SIG-M5 (cell line): ENCODE measurements around the gene CDKN1C.

ENCODE experiments used
- DNase-seq: peaks from one replicate; lab custom pipeline; 2025; lab: John Stamatoyannopoulos, UW

The CDKN1C gene

DNA sequence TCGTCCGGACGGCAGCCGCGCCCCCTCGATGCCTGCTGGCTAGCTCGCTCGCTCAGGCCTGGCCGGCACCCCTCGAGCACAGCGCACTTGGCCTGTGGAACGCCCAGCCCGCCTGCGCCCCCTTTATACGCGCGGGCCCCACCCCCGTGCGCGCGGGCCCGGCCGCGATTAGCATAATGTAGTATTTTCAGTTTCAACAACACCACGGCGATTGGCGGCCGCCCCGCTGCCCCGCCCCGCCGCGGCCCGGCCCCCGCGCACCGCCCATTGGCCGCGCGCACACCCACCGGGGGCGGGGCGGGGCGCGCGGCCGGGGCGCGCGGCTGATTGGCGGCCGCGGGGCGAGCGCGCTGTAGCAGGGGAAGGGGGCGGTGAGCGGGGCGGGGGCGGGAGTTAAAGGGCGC, at the start of gene CDKN1C:
TSS of gene CDKN1C (minus strand) at position 98 of the 404 bp plus-strand sequence. CDS start 319 bp downstream, outside the sequence.
- no peak for DNase-seq

DNA sequence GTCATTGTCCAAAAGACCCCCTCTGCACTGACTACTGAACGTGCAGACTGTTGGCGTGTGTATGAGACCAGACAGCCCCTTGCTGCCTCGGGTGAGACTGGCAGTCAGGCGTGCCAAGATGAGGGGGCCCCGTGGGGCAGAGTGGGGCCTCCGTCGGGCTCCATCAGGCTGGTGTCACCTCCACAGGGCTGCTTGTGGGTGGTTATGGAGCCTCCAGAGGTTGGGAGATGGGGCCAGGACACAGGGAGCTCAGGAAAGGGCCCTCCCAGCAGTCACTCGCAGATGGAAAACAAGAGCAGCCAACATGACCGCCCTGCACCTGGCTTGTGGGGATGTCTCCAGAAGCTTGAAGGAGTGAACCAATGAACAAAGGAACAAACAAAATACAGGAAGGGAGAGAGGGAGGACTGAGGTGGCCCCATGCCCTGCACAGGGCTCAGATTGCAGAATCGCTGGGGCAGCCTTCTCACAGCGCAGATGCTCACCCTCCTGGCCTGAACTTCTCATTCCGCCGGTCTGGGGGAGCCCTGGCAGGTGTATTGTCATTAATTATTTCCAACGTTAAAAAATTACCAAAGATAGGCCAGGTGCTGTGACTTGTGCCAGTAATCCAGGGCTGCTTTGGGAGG, 49.1 kb upstream of the CDKN1C start:
- DNase-seq = no peak

DNA sequence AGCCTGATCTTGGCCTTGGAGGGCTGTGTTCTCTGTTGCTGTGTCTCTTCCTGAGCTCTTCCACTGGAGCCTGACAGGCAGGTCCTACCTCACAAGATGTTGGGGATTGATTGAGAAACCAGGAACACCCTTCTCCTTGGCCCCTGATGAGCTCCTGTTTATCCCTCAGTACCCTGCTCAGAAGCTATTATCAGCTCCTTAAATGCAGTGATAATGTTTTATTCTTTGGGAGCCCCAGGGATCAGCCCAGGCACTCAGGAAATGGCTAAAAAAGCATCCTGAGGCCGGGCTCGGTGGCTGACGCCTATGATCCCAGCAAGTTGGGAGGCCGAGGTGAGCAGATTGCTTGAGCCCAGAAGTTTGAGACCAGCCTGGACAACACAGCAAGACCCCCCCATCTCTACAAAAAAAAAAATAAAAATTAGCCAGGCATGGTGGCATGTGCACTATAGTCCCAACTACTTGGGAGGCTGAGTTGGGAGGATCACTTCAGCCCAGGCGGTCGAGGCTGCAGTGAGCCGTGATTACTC, 48.5 kb upstream of the CDKN1C start:
- no peak for DNase-seq

DNA sequence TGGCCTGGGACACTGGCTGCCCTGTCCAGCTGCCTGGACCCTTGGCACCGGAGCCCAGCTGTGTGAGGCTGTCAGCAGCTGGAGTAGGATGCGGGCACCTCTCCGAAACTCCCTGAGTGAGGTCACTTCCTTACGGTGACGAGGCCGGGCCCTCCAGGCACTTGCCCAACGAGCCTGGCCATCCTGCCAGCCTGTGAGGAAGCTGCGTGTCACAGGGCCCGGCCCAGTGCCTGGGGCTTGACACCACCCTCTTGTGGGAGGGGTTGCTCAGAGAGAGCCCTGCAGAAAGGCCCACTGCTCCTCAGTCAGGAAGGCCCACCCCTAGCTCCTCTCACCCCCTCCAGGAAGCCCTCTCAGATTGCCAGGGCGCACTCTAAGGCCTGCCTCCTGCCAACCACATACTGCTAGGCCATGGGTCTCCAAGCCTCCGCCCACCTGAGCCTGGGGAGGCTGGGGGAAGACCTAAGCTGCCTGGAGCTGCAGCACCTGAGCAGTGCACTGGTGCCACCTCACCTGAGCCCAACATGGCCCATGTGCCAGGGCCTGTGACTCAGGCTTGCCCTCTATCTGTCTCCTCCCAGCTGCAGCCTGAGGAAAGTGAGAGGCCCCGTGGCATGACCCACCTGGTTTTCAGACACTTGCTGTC, 47.9 kb upstream of the CDKN1C start:
- no peak for DNase-seq

DNA sequence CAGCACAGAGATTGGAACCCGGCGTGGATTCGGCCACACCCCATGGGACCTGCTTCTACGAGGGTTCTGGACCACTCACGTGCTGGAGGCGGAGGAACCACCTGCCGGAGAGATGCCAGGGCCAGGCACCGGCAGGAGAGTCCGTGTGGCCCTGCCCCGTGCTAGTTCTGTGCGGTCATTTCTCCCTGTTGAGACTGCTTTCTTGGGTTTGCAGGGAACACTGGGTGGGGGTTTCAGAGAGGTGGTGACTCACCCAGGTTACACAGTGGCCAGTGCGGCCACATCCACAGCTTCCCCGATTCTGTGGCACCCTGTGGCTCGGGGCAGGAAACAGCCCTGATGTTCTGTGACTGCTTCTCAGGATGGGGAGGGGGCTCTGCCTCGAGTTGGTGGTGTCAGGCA, 47.3 kb upstream of the CDKN1C start:
- no peak for DNase-seq

DNA sequence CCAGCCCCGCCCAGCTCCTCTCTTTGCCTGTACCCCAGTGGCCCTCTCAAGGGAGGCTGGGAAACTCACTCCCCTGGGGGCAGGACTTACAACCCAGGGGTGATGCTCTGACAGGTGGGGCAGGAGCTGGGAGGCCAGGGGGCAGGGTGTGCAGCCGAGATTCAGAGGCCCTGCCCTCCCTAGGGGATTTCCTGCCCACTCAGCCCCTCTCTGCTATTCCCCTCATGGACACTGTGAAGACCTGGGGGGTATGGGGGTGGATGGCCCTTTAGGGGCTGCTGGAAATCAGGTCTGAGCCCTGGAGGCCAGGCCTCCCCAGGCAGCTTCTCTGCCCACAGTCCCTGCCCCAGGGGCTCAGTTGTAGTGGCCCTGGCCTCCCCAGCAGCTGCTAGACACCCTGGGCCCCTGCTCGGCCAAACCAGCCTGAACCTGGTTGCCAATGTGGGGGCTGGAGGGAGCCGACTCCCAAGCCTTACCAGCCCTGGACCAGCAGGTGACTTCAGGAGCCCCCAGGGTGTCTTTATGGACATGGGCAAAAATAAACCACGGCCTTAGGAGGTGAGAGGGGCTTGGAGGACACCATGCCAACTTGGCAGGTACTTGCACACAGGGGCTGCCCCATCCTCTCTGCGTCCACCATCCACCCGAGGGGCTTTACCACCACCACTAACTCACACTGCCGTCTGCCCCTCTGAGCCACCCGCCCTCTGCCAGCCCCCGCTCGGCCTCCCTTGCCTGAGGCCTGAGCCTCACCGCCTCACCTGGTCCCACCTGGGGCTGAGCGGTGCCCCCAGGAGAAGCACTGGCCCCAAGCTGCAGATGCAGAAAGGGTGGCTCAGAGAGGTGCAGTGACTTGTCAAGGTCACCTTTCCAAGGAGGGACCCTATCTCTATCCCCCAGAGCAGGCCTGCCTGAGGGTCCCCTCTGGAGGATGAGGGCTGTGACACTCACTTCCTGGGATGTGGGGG, 46.5 kb upstream of the CDKN1C start:
- no peak for DNase-seq

DNA sequence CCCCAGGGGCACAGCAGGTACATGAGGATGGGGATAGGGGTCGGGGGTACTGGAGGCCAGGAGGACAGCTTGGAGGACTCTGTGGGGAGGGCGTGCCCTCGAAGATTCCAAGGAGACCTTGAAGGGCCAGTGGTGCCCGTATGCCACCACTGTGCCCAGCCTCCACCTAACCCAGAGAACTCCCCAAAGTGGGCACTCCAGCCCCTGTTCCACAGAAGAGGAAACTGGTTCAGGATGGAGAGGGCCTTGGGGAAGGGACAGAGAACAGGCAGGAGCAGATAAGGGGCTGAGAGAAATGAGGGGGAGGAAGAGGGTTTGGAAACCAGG, 45.8 kb upstream of the CDKN1C start:
- DNase-seq = no peak

DNA sequence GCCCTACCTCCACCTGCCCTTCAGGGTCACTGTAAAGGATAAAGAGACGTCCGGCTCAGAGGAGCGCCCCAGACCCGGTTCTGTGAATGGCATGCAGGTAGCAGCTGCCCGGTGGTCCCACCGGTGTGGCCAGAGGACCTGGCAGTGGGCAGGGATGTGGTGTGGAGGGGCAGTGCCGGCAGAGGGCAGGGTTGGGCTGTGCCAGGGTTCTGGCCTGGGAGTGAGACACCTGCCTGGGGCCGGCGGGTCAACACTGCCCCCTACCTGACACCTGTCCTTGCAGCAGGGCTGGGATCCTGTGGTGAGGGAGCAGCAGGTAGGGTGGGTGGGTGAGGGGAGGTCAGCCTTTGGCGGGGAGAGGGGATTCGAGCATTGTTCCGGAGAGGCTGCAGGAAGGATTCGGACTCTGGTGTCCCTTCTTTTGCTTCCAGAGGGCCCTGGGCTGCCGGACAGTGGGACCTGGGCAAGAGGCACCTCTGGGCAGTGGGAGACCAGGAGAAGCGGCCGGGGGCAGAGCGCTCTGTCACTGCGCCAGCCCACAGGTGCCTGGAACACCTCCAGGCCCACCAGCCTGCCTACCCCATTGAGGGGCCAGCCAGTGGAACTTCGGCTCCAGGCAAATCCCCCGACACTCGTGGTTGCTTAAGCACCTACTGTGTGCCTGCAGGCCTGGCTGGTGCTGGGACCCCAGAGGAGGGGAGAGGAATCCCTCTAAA, 45.3 kb upstream of the CDKN1C start:
- DNase-seq = no peak

DNA sequence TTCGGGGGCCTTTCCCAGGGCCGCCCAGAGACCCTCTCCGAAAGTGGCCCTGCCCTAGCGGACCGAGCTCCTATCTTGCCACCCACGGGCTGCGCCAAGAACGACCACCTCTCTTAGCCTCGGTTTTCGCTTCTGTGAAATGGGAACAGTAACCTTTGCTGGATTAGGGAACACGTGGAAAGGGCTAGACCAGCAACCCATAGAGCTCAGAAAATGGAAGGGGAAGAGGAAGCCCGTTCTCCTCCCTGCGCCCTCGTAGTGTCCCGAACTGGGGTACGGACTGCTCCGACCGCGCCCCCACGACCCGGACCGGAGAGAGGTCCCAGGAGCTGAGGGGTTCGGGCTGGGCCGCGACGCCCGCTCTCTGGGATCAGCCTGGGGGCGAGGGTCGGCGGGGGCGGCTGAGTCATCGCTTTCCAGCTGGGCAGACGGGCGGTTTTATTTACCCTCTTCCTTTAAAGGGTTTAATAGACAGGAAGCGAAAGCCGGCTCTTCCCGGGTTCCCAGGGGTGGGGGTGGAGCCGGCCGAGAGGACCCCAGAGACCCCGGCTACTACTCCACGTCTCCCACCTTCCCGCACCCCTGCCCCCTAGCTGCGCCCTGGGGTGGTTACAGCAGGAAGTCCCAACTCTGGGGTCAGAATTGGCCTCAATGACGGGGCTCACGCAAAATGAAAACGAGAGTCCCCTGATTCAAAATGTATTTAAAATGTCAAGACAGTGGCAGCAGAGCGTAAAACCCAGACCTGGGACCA, 44.6 kb upstream of the CDKN1C start:
- no peak for DNase-seq

DNA sequence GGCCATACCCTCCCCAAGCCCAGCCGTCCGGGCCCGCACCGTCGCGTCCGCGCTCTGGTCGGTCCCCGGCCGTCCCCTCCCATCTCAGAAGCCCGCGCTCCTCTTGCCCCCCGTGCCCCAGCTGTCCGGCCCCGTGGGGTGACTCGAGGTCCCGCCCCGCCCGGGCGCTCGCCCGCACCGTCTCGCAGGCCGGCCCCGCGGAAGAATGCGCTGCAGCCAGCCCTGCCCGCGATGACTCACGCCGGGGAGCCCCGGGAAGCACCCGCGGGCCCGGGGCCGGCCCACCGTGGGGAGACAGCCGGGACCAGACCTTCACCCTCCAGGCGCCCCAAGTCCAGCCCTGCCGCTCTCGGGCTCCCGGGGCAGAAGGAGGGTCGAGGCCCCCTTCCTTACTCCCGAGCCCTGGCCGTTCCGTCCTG, 44.0 kb upstream of the CDKN1C start:
- no peak for DNase-seq

DNA sequence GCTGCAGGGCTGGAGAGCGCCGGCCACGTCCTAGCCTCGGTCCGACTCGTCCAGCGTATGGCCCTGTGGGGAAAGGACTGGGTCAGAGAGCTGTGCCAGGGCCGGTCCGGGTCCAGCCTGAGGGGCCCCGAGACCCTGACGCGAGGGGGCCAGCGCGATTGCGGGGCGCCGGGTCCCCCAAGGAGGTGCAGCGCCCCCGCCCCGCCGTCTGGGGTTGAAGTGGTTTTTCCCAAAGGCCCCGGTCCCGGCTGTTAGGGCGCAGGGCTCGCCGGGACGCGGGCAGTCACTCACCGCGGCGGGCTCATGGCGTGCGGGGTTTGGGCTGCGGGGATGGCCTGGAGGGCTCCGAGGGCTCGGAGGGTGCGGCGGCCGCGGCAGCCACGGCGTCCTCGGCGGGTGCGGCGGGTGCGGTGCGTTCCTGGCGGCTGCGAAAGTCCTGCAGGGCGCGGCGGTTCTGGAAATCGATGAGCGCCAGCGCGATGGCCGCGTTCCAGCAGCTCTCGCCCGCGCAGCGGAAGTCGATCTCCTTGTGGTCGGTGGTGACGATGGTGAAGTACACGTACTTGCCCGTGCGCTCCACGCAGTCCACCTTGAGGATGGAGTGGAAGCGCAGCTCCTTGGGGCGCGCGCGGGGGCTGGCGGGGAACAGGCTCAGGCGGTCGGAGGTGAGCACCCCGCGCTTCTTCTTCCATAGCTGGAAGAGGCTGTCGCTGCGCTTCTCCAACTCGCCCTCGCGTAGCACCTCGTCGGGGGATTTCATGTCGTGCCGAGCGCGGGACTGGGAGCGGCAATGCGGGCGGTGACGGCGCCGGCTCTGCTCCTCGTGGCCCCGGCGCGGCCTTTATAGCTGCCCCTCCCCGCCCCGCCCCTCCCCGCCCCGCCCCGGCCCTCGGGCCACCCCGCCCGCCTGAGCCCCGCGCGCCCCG, 43.3 kb upstream of the CDKN1C start, which contains the start of gene PHLDA2:
TSS of gene PHLDA2 (minus strand) at position 816 of the 926 bp plus-strand sequence. CDS start at position 760, 56 bp downstream.
- DNase-seq = no peak

DNA sequence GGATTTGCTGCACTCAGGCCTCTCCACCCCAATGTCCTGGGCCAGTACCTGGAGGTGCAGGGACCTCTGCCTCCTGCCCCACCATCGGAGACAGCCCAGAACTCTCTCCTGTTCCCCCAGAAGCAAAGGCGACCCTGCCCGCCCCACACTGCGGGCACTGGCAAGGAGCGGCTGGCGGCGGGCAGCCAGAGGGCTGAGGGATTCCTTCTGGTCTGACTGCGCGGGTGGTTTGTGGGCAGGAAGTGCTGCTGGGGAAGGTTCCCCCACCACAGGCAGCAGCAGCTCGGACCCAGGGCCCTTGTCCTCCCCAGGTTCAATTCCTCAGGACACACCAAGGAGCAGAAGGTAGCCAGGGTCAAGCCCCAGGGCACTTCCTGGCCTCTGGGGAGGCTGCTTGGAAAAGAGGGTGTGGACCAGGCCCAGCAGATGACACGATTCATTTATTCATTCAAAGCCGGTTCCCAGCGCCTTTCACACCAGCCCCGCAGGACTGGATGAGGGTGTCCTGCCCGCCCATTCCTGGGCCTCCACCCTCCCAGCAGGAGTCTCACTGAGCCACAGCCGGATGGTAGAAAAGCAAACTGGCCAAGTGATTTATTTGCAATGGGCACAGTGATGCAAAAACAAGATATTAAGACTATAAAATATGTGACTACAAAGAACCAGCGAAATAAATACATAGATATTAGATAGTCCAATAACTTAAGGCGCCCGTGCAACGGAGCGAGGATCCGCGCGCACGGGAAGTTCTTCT, 42.5 kb upstream of the CDKN1C start:
- DNase-seq = no peak

DNA sequence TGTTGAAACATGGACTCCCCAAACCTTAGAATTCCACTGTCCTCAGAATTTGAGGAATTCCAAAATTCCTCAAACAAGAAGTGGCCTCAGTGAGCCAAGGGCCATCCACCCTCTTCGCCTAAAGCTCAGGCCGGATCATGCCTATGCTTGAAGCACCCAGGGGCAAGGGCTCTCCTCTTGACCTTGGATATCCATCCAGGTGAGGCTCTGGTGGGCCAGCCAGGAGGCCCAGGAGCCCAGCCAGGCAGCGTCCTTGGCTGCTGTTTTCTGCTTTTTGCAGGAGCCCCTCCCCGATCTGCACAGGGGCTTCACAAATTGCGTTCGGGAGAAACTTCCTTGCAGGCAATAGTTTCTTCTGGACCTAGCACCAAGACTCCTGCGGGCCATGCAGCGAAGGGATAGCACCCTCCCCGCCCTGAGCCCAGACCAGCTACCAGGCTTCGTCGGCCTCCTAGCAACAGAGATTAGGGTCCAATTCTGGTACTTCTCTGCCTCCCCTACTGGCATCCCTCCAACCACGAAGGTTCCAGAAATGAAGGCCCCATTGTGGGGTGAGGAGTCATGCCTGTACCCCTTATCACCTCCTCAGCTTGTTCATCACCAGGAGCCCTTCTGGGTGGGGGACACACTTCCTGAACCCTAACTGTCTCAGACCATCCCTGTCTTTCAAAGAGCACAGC, 41.7 kb upstream of the CDKN1C start:
- DNase-seq = no peak

DNA sequence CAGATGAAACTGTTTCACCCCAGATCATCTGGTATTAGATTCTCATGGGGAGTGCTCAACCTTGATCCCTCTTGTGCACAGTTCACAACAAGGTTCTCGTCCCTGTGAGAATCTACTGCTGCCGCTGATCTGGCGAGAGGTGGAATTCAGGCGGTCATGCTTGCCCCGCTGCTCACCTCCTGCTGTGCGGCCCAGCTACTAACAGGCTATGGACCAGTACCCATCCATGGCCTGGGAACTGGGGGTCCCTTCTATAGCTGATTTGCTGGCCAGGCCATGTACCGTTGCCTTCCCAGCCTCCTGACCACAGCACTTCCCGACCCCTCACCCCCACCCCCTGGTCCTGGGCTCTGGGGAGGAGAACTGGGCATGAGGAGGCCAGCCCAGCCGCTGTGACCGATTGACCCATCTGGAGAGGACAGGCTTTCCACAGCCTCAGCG, 41.1 kb upstream of the CDKN1C start:
- no peak for DNase-seq

DNA sequence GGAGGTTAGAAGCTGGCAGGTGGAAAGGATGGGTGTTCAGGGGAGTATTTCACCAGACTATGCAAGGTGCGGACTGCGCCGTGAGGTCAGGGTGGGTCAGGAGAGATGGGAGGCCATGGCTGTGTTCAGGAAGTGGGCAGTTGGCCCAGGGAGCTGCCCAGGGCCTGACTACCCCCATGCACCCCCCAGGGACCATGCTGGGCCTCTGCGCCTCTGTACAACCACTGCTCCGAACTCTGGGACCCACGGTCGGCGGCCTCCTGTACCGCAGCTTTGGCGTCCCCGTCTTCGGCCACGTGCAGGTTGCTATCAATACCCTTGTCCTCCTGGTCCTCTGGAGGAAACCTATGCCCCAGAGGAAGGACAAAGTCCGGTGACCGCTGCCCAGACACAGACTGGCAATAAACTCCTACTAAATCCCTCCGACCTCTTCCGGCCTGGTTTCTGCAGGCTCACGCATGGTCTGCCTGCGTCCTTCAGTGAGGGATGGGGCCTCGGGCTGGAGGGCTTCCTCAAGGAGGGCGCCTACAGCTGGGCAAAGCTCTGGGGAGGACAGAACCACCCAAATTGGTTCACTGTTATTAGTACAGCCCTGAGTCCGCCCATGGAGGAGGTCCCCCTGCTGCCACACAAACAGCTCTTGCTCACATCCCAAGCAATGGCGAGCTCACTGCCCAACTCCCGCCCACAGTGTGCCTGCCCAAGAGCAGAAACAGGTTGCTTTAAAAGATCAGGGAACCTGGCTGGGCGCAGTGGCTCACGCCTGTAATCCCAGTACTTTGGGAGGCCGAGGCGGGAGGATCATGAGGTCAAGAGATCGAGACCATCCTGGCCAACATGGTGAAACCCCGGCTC, 39.5 kb upstream of the CDKN1C start:
- no peak for DNase-seq

DNA sequence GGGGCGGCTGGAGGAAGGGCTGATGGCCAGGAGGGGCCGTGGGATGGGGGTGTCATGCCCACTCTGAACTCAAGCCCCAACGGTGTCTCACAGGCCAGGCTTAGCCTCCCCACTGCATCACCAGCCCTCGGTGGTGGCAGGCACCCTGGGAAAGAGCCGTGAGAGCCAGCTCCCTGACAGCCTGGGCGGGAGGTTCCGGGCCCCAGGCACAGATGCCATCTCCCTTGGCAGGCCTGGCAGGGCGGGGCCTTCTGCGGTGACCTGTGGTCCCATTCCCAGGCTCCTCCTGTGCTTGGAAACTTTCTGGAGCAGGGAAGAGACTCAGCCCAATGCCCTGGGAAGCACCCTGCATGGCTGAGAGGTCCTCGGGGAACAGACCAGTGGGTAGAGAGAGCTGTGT, 38.8 kb upstream of the CDKN1C start:
- no peak for DNase-seq
